ENCODE results near the gene DENND5B. TPM values are rescaled to one million over a fixed set of nuclear protein-coding genes. Genes with fewer than 3 reads are reported as not detected.

Gene DENND5B
- polyA plus RNA-seq, 2 of the 4 experiments (the other 2 are of a cell fraction), result 15.5 to 55.2 TPM

GRCh38 chr12:31431721-31432240, 159.2 kb downstream of the DENND5B start:
- no peak overlapping the region for H3K4me2 ChIP-seq
- CTCF ChIA-PET, result no interaction called here
- DNase-seq (ENCODE audit: low read depth in 1 of 2, low spot score in 1 of 2) (no peak), FAIRE-seq (no peak), ATAC-seq (no peak)
- POLR2A ChIA-PET, result interaction anchor here (0.7 kb wide), 1 partner anchor 67 kb away, joined by 3 read pairs; no protein-coding TSS in a partner anchor
- peaks cover 18% of the 10 kb centered on the region; the same call in 2 of the 3 replicates for H3K4me1 ChIP-seq
- no peak overlapping the region; a peak in 1 of 6 replicates for H3K27ac ChIP-seq
- 82% methylated on average over 2 of the region's 2 CpGs for WGBS (ENCODE audit: missing lambda C conversion rate)
- no peaks in the 10 kb centered on the region for H3K9me3 ChIP-seq
- TF ChIP-seq NFE2L2 (conservative IDR thresholded peaks at IDR 0.05; ENCODE audit: low read length) (no peak), ZNF302 (CRISPR knock-in tag; IDR thresholded peaks at IDR 0.05) (no peak), POLR2A (IDR thresholded peaks at IDR 0.05; ENCODE audit: low read length) (no peak)
- no peak overlapping the region for H3K4me3 ChIP-seq

- ChIA-PET POLR2A (no interaction called here), CTCF (interaction anchor here (1.5 kb wide), 1 partner anchor 21 kb away, joined by 4 read pairs; no protein-coding TSS in a partner anchor)
- no peak for TF ChIP-seq RFX5 (IDR thresholded peaks at IDR 0.05)
- TF ChIP-seq EP300 (IDR thresholded peaks at IDR 0.05), result no peak
- TF ChIP-seq JUN (IDR thresholded peaks at IDR 0.05), result no peak
- TF ChIP-seq CHD2 (IDR thresholded peaks at IDR 0.05; ENCODE audit: low read length, partially characterized antibody), result no peak
- TF ChIP-seq TFCP2L1 (CRISPR knock-in tag; IDR thresholded peaks at IDR 0.05), result no peak
- no peak for TF ChIP-seq BHLHE40 (IDR thresholded peaks at IDR 0.05; ENCODE audit: low read depth, low read length)
- TF ChIP-seq SREBF2 (IDR thresholded peaks at IDR 0.05), result no peak
- no peak for TF ChIP-seq HOXB5 (CRISPR knock-in tag; IDR thresholded peaks at IDR 0.05)
- TF ChIP-seq POLR2A (IDR thresholded peaks at IDR 0.05; ENCODE audit: low read length), result no peak
- no peak for TF ChIP-seq CEBPB (IDR thresholded peaks at IDR 0.05)
- no peak for TF ChIP-seq MAFK (IDR thresholded peaks at IDR 0.05; ENCODE audit: partially characterized antibody)
- TF ChIP-seq NPAS2 (CRISPR knock-in tag; IDR thresholded peaks at IDR 0.05; ENCODE audit: borderline replicate concordance), result no peak
- no peak for TF ChIP-seq MAX (IDR thresholded peaks at IDR 0.05)
- TF ChIP-seq MAZ (IDR thresholded peaks at IDR 0.05; ENCODE audit: borderline replicate concordance, low read depth, low read length), result no peak
- TF ChIP-seq MYC (IDR thresholded peaks at IDR 0.05; ENCODE audit: borderline replicate concordance, low read length), result no peak
- TF ChIP-seq EHMT2 (IDR thresholded peaks at IDR 0.05; ENCODE audit: low read depth), result no peak
- TF ChIP-seq CBX8 (IDR thresholded peaks at IDR 0.05), result no peak
- TF ChIP-seq FOSB (CRISPR knock-in tag; IDR thresholded peaks at IDR 0.05), result no peak
- Histone ChIP-seq H3K9me3 (no peaks in the 10 kb centered on the region), H3K27ac (no peak overlapping the region), H3K4me3 (no peak overlapping the region), H3K4me2 (no peak overlapping the region), H3K4me1 (no peaks in the 10 kb centered on the region)
- FAIRE-seq (no peak), DNase-seq (ENCODE audit: low read depth in 1 of 2, low spot score in 1 of 2) (no peak), ATAC-seq (no peak)
- WGBS (ENCODE audit: missing lambda C conversion rate), result 79% methylated on average over 1 of the region's 1 CpG
Observed at GRCh38 chr12:31423405-31423804, 167.5 kb downstream of the DENND5B start.

GRCh38 chr12:31412292-31412801, 178.6 kb downstream of the DENND5B start:
- Histone ChIP-seq H3K9me3 (no peaks in the 10 kb centered on the region), H3K4me3 (no peak overlapping the region), H3K4me2 (no peak overlapping the region), H3K27ac (no peak overlapping the region), H3K4me1 (no peaks in the 10 kb centered on the region)
- WGBS (ENCODE audit: missing lambda C conversion rate), result 91% methylated on average over 7 of the region's 7 CpGs
- FAIRE-seq (no peak), ATAC-seq (no peak), DNase-seq (ENCODE audit: low read depth in 1 of 2, low spot score in 1 of 2) (no peak)
- CTCF ChIA-PET, result interaction anchor here (0.6 to 0.9 kb wide), 2 partner anchors 9 to 190 kb away, joined by 3 to 4 read pairs; no protein-coding TSS in a partner anchor
- POLR2A ChIA-PET, result no interaction called here
- TF ChIP-seq ZSCAN20 (CRISPR knock-in tag; IDR thresholded peaks at IDR 0.05), result no peak
- no peak for TF ChIP-seq ELK1 (IDR thresholded peaks at IDR 0.05; ENCODE audit: low read depth, low read length)
- TF ChIP-seq HOXA7 (CRISPR knock-in tag; IDR thresholded peaks at IDR 0.05), result no peak
- no peak for TF ChIP-seq NR3C1 (IDR thresholded peaks at IDR 0.05)

All from A549 (cell line).